RCC 7860 (cell line): ENCODE results near the gene CYP2A7.
"Not testable (repeated sequence)": the region's sequence is repeated elsewhere in the genome, so short reads cannot be mapped to it uniquely, and the experiment has no call there.

Experiments
- DNase-seq: peaks from one replicate; pipeline ENCODE4 v3.0.0-alpha.2; 2015; ENCODE audit warnings: low spot score
- FAIRE-seq: peaks from 2 replicates; lab custom pipeline; 2012; peaks lifted over from hg19 to GRCh38; lab: Jason Lieb, UNC

Gene CYP2A7, protein sequence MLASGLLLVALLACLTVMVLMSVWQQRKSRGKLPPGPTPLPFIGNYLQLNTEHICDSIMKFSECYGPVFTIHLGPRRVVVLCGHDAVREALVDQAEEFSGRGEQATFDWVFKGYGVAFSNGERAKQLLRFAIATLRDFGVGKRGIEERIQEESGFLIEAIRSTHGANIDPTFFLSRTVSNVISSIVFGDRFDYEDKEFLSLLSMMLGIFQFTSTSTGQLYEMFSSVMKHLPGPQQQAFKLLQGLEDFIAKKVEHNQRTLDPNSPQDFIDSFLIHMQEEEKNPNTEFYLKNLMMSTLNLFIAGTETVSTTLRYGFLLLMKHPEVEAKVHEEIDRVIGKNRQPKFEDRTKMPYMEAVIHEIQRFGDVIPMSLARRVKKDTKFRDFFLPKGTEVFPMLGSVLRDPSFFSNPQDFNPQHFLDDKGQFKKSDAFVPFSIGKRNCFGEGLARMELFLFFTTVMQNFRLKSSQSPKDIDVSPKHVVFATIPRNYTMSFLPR

DNA sequence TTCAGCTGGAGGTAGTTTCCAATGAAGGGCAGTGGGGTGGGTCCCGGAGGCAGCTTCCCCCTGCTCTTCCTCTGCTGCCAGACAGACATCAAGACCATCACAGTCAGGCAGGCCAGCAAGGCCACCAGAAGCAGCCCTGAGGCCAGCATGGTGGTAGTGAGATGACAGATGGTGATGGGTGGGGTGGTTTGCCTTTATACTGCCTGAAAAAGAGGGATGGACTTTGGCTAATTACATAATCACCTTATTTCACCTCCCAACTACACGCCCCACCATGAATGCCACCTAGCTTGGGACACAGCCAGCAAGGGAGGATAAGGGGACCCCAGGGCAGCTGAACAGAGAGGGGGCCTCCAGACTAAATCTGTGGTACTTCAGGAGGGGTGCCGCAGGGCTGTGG lies at the start of gene CYP2A7:
Gene CYP2A7 (minus strand): TSS at position 170 of the 400 bp plus-strand sequence. CDS start 21 bp downstream, at position 149.
- DNase-seq, FAIRE-seq: not testable (repeated sequence)

DNA sequence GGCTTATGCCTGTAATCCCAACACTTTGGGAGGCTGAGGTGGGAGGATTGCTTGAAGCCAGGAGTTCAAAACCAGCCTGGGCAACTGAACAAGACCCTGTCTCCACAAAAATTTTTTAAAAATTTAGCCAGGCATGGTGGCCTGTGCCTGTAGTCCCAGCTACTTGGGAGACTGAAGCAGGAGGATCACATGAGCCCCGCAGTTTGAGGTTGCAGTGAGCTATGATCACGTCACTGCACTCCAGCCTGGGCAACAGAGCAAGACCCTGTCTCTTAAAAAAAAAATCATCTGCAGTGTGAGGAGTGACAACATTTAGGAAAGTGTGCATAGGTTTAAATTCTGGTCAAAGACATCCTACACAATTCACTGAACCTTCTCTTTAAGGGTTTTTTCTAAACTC lies 48.8 kb upstream of the CYP2A7 start:
- not testable (repeated sequence) for FAIRE-seq, DNase-seq

DNA sequence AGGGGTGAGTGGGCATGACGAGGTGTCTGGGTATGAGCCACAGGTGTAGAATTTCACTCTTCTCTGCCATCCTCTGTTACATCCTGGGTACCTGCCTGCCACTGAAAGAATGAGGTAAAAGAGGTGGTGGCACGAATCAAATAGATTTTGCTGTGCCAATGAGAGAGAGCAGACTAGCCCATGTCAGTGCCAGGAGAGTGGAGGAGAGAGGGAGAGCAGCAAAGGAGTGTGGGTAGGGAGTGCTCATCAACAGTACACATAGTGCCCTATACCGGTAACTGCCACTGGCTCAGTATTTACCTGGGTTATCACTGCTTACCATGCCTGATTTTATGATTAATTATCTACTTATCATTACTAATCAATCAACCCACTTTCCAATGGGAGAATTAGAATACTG lies 47.9 kb upstream of the CYP2A7 start:
- FAIRE-seq, DNase-seq: not testable (repeated sequence)

DNA sequence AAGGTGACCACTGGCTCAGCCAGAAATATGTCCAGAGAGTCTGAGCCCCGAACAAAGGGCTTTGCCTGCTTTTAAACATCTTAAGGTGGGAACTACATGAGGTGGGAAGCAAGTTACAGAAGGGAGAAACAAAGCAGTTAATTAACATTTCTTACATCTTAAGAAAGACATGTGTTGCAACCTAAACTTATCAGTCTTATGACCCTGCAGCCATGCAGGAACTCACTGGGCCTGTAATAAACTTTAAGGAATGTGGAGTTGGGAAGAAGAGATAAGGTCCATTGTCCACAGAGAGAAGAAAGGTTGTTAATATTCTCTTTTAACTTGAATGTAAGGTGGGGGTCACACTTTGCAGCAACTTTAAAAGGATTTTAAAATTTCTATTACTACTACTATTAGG lies 46.8 kb upstream of the CYP2A7 start:
- FAIRE-seq = no peak
- no peak for DNase-seq

DNA sequence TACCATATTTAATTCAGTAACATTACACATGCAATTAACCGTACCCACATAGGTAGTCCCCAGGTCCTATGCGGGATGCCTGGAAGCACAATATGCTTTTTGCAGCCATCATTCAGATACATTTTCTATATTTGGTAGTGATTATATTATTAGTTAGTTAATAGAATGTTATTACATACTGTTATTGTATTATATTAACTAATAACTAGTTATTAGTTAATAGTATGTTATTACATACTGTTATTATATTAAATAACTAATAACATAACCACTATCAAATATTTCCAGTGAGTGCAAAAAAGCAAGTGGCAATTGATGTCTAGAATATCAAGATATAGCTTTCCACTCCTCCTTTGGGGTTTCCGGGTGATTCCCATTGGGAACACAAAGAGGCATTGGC lies 45.5 kb upstream of the CYP2A7 start:
- no peak for FAIRE-seq

DNA sequence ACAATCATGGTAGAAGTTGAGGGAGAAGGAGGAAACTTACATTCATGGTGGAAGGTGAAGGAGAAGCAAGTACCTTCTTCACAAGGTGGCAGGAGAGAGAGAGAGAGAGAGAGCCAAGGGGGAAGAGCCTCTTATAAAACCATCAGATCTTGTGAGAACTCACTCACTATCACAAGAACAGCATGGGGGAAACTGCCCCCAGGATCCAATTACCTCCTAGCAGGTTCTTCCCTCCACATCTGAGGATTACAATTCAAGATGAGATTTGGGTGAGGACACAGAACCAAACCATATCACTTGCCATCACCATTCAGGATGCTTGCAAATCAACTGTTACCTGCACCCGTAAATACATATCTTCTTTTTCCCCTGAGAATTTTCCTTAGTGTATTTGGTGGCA lies 44.2 kb upstream of the CYP2A7 start:
- FAIRE-seq, DNase-seq: not testable (repeated sequence)

More for the DNA sequence above, 45.5 kb upstream of the CYP2A7 start:
- DNase-seq = no peak

DNA sequence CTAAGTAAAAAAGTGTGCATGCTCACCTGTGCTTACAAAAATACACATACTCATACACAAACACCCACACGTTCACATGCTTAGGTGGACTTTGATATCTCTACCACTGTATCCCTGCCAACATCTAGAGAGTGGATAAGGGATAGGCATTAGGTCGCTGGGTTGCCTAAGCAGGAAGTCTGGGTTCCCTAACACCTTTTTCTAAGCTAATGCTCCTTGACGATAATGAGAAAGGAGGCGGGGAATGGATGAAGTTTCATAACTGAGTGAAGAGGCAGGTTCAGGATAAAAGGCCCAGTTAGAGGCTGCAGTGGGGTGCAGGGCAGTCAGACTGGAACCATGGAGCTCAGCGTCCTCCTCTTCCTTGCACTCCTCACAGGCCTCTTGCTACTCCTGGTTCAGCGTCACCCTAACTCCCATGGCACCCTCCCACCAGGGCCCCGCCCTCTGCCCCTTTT lies 41.9 kb upstream of the CYP2A7 start:
- DNase-seq (no peak), FAIRE-seq (no peak)

DNA sequence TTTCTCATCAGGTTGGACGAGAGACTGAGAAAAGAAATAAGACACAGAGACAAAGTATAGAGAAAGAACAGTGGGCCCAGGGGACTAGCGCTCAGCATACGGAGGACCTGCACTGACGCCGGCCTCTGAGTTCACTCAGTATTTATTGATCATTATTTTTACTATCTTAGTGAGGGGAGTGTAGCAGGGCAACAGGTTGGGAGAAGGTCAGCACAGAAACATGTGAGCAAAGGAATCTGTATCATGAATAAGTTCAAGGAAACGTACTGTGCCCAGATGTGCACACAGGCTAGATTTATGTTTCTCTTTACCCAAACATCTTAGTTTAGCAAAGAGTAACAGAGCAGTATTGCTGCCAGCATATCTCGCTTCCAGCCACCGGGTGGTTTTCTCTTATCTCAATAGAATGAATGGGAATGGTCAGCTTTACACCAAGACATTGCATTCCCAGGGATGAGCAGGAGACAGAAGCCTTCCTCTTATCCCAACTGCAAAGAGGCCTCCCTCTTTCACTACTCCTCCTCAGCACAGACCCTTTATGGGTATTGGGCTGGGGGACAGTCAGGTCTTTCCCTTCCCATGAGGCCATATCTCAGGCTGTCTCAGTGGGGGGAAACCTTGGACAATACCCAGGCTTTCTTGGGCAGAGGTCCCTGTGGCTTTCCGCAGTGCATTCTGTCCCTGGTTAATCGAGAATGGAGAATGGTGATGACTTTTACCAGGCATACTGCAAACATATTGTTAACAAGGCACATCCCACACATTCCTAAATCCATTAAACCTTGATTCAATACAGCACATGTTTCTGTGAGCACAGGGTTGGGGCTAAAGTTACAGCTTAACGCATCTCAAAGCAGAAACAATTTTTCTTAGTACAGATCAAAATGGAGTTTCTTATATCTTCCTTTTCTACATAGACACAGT lies 40.5 kb upstream of the CYP2A7 start:
- DNase-seq, FAIRE-seq: not testable (repeated sequence)

DNA sequence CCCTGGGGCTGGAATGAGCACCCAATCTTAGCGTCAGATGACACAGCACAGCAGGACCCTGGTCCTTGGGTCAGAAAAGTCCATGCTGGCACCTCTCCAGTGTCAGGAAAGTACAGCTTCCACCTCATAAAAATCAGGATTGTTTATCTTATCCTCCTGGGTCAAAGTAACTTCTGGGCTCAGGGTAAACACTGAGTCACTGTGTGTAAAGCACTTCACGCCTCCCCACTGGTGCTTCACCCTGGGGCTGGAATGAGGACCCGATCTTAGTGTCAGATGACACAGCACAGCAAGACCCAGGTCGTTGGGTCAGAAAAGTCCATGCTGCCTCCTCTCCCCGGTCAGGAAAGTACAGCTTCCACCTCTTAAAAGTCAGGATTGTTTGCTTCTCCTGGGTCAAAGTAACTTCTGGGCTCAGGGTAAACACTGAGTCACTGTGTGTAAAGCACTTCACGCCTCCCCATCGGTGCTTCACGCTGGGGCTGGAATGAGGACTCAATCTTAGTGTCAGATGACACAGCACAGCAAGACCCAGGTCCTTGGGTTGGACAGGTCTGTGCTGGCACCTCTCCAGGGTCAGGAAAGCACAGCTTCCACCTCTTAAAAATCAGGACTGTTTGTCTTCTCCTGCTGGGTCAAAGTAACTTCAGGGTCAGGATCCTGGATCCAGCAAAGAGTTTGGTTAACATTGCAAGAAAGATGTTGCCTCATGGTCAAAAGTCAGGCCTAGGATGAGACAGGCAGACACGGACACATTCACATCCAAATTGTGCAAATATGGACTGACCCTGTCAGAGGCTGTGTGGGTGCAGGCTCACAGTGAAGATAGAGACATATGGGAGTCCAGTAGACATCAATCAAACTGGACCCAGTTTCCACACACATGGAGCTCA lies 39.2 kb upstream of the CYP2A7 start:
- FAIRE-seq (no peak), DNase-seq (peak; percentile 48)

DNA sequence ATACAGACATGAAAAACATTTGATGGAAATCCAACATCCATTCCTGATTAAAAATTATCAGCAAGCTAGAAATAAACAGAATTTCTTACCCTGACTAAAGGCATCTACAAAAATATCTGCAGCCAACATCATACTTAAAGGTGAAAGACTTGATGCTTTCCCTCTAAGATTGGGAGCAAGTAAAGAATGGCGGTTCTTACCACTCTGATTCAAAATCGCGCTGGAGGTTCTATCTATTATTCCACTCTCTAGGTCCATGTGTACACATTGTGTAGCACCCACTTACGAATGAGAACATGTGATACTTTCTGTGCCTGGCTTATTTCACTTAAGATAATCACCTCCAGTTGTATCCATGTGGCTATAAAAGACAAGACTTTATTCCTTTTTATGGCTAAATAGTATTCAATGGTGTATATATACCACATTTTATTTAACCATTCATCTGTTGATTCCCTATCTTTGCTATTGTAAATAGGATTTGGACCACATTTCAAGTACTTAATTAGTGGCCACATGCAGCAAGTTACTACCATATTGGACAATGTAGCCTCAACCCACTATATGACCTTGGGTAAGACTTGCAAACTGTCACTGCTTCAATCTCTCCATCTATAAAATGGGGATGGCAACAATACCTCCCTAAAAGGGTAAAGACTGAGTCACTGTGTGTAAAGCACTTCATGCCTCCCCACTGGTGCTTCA lies 38.4 kb upstream of the CYP2A7 start:
- no peak for FAIRE-seq
- DNase-seq = no peak

DNA sequence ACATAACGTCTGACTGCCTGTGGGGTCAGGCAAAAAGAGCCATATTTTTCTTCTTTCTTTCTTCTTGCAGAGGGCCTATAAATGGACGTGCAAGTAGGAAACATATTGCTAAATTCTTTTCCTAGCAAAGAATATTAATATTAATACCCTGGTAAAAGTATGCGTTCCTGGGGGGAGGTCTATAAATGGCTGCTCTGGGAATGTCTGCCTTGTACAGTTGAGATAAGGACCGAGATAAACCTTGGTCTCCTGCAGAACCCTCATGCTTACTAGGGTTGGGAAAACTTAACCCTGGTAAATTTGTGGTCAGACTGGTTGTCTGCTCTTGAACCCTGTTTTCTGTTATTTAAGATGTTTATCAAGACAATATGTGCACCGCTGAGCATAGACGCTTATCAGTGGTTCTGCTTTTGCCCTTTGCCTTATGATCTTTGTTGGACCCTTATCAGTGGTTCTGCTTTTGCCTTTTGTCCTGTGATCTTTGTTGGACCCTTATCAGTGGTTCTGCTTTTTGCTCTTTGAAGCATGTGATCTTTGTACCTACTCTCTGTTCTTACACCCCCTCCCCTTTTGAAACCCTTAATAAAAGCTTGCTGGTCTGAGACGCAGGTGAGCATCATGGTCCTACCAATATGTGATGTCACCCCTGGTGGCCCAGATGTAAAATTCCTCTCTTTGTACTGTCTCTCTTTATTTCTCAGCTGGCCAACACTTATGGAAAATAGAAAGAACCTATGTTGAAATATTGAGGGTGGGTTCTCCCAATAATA lies 37.7 kb upstream of the CYP2A7 start:
- not testable (repeated sequence) for FAIRE-seq, DNase-seq

DNA sequence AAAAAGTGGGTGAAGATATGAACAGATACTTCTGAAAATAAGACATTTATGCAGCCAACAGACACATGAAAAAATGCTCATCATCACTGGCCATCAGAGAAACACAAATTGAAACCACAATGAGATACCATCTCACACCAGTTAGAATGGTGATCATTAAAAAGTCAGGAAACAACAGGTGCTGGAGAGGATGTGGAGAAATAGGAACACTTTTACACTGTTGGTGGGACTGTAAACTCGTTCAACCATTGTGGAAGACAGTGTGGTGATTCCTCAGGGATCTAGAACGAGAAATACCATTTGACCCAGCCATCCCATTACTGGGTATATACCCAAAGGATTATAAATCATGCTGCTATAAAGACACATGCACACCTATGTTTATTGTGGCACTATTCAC lies 36.3 kb upstream of the CYP2A7 start:
- not testable (repeated sequence) for FAIRE-seq, DNase-seq

DNA sequence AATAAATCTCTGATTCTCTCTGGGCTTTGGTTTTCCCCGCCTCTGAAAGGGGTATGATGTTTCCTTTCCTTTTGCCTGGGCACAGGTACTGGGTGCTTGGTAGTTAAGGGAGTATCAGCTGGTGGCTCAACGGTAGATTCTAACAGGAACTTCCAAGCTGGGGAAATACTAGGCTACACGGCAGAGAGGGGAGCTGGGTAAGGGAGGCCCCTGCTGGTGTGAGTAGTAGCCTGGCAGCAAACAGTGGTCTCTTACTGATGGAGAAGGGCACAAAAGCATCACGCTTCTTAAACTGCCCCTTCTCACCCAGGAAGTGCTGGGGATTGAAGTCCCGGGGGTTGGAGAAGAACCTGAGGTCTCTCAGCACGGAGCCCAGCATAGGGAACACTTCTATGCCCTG lies 26.9 kb upstream of the CYP2A7 start:
- DNase-seq (no peak), FAIRE-seq (no peak)

DNA sequence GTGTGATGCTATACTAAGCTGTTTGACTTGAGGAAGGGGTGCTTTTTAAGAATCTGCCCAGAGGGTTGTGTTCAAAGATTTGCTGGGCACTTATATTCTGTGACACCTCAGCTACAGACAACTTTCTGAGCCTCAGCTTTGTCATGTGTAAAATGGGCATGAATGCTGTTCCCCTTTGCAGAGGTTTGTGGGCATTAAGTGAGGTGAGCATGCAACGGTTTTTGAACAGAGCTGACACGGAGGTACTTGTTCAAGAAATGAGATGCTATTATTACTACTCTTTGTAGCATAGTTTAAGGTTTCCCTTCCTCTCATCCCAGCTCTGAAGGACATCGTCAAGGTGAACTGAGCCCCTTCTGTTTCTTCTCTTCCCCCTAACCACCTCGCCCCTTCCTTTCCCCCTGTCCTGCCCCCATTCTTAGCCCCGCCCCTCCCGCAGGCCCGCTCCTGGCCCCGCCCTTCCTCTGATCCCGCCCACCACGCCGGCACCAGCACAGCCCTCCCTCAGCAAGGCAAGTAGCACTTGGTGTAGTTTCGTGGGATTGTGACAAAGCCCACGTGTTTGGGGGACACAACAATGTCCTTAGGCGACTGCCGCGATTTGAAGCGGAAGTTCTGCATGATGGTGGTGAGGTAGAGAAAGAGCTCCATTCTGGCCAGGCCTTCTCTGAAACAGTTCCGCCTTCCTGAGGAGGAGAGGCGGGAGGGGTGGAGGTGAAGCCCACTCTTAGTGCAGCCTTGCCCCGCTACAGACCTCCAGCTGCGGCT lies 26.1 kb upstream of the CYP2A7 start:
- FAIRE-seq (no peak), DNase-seq (no peak)

DNA sequence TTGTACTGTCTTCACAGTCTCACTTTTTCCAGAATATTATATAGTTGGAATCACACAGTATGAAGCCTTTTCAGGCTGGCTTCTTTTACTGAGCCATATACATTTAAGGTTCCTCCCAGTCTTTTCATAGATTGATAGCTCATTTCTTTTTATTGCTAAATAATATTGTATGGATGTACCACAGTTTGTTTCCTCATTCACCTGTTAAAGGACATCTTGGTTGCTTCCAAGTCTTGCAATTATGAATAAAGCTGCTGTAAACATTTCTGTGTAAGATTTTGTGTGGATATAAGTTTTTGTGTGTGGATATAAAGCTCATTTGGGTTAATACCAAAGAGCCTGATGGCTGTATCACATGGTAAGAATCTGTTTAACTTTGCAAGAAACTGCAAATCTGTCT lies 24.5 kb upstream of the CYP2A7 start:
- FAIRE-seq (no peak), DNase-seq (no peak)

DNA sequence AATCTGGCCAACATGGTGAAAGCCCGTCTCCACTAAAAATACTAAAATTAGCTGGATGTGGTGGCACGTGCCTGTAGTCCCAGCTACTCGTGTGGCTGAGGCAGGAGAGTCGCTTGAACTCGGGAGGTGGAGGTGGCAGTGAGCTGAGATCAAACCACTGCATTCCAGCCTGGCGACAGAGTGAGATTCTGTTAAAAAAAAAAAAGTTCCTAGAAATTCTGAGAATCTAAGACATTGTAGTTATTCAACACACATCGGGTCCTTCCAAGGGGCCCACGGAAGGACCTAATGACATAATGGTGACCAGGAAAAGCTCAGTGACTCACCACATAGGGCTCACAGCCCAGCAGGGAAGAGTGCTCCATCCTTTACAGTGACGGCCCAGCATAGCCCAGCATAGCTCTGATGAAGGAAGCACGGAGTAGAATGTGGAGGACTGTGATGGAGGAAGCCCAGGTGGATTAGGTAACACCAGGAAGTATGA lies 22.7 kb upstream of the CYP2A7 start:
- peak; percentile 33 for DNase-seq
- not testable (repeated sequence) for FAIRE-seq

DNA sequence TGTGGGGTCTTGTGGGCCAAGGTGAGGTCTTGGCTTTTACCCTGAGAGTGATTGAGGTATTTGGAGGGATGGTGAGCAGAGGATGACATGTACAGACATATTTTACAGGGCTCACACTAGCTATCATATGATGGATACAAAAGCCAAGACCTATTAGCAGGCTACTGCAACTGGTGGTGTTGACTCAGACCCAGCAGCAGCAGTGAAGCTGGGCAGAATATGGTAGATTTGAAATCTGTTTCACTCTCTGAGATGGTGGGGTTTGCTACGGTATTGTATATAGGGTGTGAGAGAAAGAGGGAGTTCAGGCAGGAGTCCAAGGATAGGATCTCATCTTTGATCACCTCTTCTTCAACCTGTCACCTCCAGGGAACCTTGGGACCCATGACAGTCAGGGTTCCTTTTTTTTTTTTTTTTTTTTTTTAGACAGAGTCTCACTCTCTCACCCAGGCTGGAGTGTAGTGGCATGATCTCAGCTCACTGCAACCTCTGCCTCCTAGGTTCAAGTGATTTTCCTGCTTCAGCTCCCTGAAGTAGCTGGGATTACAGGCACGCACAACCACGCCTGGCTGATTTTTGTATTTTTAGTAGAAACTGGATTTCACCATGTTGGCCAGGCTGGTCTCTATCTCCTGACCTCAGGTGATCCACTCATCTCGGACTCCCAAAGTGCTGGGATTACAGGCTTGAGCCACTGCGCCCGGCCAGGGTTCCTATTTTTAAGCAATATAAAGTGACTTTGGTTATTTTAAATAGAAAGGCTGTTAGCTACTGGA lies 20.1 kb upstream of the CYP2A7 start:
- FAIRE-seq, DNase-seq: not testable (repeated sequence)
